ENCODE data around the gene CRIP3. TPM values are rescaled to one million over a fixed set of nuclear protein-coding genes. Genes with fewer than 3 reads are reported as not detected.

CRIP3 gene
- total and polyA plus RNA-seq, 2 of the 4 experiments (the other 2 are of a cell fraction): not detected

DNA sequence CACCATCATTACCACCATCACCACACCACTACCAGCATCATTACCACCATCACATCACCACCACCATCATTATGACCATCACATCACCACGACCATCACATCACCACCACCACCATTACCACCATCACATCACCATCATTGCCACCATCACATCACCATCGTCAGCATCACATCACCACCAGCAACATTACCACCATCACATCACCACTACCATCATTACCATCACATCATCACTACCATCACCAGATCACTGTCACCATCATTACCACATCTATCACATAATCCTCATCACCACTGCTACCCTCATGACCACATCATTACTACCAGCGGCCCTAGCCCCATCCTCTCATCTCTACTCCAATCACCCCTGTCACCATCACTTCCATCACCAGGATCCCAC, 14.1 kb downstream of the CRIP3 start:
- H2AK5ac ChIP-seq (ENCODE audit: low read depth, low read length): 0 out of 2 replicates have a peak overlapping the region, but pooled peaks have one; percentile 39
- peaks cover 47% of the 10 kb centered on the region for H3K27me3 ChIP-seq (ENCODE audit: control insufficient read depth, insufficient read depth, low read length)
- no peak overlapping the region for H3K9ac ChIP-seq (ENCODE audit: low read depth, low read length)
- no peak overlapping the region for H4K8ac ChIP-seq (ENCODE audit: low read depth in 2 of 2, low read length in 2 of 2)
- H2BK15ac ChIP-seq (ENCODE audit: low read depth, low read length): no peak overlapping the region
- DNase-seq: no peak
- ChIA-PET CTCF (no interaction called here), POLR2A (ENCODE audit: unreplicated experiment) (no interaction called here)
- in situ Hi-C loops (cut with MboI; ENCODE audit: low sequenced_read_pairs) (no loop called here), intact Hi-C loops (cut with micrococcal nuclease) (no loop called here), dilution Hi-C loops (cut with HindIII; ENCODE audit: low sequenced_read_pairs, unreplicated experiment) (no loop called here)
- H3K9me3 ChIP-seq (ENCODE audit: control insufficient read depth, insufficient read depth, low read length): no peaks in the 10 kb centered on the region
- BruUV-seq (replicated peaks): no TSS peak
- H2BK120ac ChIP-seq (ENCODE audit: low read depth, low read length): no peak overlapping the region
- 43% methylated on average over 3 of the region's 3 CpGs; no CpG with 5 or more reads in 1 of the 2 experiments for WGBS, 2 experiments (ENCODE audit: extremely low coverage in 2 of 2, insufficient read length in 1 of 2)
- H3K27ac ChIP-seq (ENCODE audit: insufficient read depth, low read length): no peak overlapping the region
- H3K4ac ChIP-seq (ENCODE audit: low read depth, low read length): no peak overlapping the region
- H2BK5ac ChIP-seq (ENCODE audit: low read depth, low read length, poor library complexity, severe bottlenecking): peak overlapping the region; percentile 62
- H3K4me1 ChIP-seq (ENCODE audit: control insufficient read depth, insufficient read depth, low read length): no peaks in the 10 kb centered on the region
- ATAC-seq (ENCODE audit: low read depth): no peak
- no peak overlapping the region for H3K18ac ChIP-seq (ENCODE audit: low read depth, low read length)
- no peaks in the 10 kb centered on the region for H3K9me1 ChIP-seq (ENCODE audit: insufficient read depth, low read length)
- TF ChIP-seq CTCF (conservative IDR thresholded peaks at IDR 0.05; ENCODE audit: low read depth, low read length) (no peak), RFX5 (IDR thresholded peaks at IDR 0.05; ENCODE audit: low read depth, low read length) (no peak), SMC3 (IDR thresholded peaks at IDR 0.05; ENCODE audit: low read depth, low read length) (no peak), MXI1 (IDR thresholded peaks at IDR 0.05; ENCODE audit: borderline replicate concordance, low read depth, low read length) (no peak), RCOR1 (IDR thresholded peaks at IDR 0.05; ENCODE audit: insufficient replicate concordance, low read length) (no peak)
- TF ChIP-seq, protein P1, sequence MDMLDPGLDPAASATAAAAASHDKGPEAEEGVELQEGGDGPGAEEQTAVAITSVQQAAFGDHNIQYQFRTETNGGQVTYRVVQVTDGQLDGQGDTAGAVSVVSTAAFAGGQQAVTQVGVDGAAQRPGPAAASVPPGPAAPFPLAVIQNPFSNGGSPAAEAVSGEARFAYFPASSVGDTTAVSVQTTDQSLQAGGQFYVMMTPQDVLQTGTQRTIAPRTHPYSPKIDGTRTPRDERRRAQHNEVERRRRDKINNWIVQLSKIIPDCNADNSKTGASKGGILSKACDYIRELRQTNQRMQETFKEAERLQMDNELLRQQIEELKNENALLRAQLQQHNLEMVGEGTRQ (IDR thresholded peaks at IDR 0.05; ENCODE audit: low read depth, low read length): no peak
- no peak overlapping the region for H3K56ac ChIP-seq (ENCODE audit: extremely low read depth, insufficient read depth, low read length)
- no peak overlapping the region for H3K4me2 ChIP-seq (ENCODE audit: low read depth, low read length)
- no peak overlapping the region for H3K14ac ChIP-seq (replicated peaks; ENCODE audit: low read depth, low read length)
- H4K5ac ChIP-seq (ENCODE audit: low read depth, low read length): no peak overlapping the region
- H2BK20ac ChIP-seq (ENCODE audit: low read depth, low read length): no peak overlapping the region
- H3K4me3 ChIP-seq (ENCODE audit: insufficient read depth, low read depth, low read length): no peak overlapping the region
- no peaks in the 10 kb centered on the region for H3K36me3 ChIP-seq (ENCODE audit: control insufficient read depth, insufficient read depth, low read length)
- H2AK9ac ChIP-seq (replicated peaks; ENCODE audit: low read depth, low read length, poor library complexity): no peak overlapping the region
- no peak overlapping the region for H4K91ac ChIP-seq (ENCODE audit: insufficient read depth, low read depth, low read length)
- H3K79me1 ChIP-seq (ENCODE audit: low read depth in 1 of 2, low read length in 2 of 2): no peaks in the 10 kb centered on the region
- peak overlapping the region; percentile 58 for H2AFZ ChIP-seq (replicated peaks; ENCODE audit: low read length, poor library complexity)
- no peaks in the 10 kb centered on the region for H4K20me1 ChIP-seq (ENCODE audit: insufficient read depth, low read length)
- no peak overlapping the region for H3K23ac ChIP-seq (ENCODE audit: low read depth, low read length)

All from IMR-90 (cell line).